Activated T-cell treated with anti-CD3 and anti-CD28 coated beads, Interleukin-2, amount 50 U/mL, for 72 hours (primary cell): Measurements from ENCODE around the gene TAGAP. TPM values are rescaled to one million over a fixed set of nuclear protein-coding genes. Genes with fewer than 3 reads are reported as not detected.
A peak's percentile ranks its signal among the peaks of the same experiment; 100 is the strongest.

ENCODE experiments used
- ATAC-seq, 2 donors: fragments of 150-1000 bp; cut with Tn5 transposase; replicated peaks in 1 of 2; 2 replicates each; pipeline ENCODE4 v1.10.0; 2021; ENCODE audit warnings: moderate library complexity in 2 of 2, mild to moderate bottlenecking in 1 of 2
- DNase-seq, 2 donors: peaks; one replicate each; pipeline ENCODE4 v3.0.0; 2021 to 2022; ENCODE audit warnings: mixed read lengths in 1 of 2
- H3K27ac Mint-ChIP-seq: one replicate; pipeline ENCODE4 v1.8.0; 2022; ENCODE audit warnings: mild to moderate bottlenecking, moderate library complexity, mixed read lengths
- H3K27me3 Mint-ChIP-seq: one replicate; pipeline ENCODE4 v1.8.0; 2022; ENCODE audit warnings: low read depth, mixed read lengths
- H3K36me3 Mint-ChIP-seq, 2 donors: one replicate each; pipeline ENCODE4 v1.8.0; 2022; ENCODE audit warnings: mixed read lengths in 2 of 2, mild to moderate bottlenecking in 1 of 2; ENCODE audit not compliant: insufficient read depth in 2 of 2
- H3K4me1 Mint-ChIP-seq: one replicate; pipeline ENCODE4 v1.8.0; 2022; ENCODE audit warnings: low read depth, mixed read lengths
- H3K4me3 Mint-ChIP-seq, 2 donors: one replicate each; pipeline ENCODE4 v1.8.0; 2022; ENCODE audit warnings: mild to moderate bottlenecking in 2 of 2, mixed read lengths in 2 of 2, moderate library complexity in 2 of 2
- H3K9me3 Mint-ChIP-seq, 2 donors: one replicate each; pipeline ENCODE4 v1.8.0; 2022; ENCODE audit warnings: mixed read lengths in 2 of 2
- total RNA-seq, 2 donors: library from RNA; stranded (reverse); gene quantifications; one replicate each; pipeline ENCODE4 v1.2.3, GENCODE V29; 2022

The TAGAP gene
- total RNA-seq, 2 donors from 2014 or later: 34.6 to 56.1 TPM

DNA sequence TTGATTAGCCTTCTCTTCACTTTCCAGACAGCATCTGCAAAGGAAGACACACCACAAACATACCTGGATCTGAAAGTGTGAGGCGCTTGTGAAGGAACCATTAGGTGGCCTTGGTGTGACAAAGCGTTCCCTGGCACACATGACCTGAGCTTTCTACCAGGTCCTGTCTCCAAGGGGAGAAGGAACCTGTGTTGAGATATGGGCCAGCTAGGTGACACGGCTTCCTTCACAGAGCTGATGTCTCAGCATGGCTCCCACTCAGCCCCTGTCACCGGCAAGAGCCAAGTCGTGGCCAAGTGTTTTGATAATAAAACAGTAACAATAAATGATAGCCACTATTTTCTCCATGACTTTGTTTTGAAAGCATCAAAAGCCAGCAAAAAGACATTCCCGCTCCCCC lies 20.3 kb upstream of the TAGAP start:
- Mint-ChIP-seq H3K9me3 (peaks cover 0 to 7% of the 10 kb centered on the region in 2 donors), H3K4me3 (peak overlapping the region; percentile 57 to 66), H3K4me1 (peaks cover 82% of the 10 kb centered on the region), H3K36me3 (peaks cover 8 to 10% of the 10 kb centered on the region in 2 donors), H3K27ac (peak overlapping the region; percentile 61), H3K27me3 (no peaks in the 10 kb centered on the region)
- no peak for DNase-seq
- ATAC-seq: no peak

DNA sequence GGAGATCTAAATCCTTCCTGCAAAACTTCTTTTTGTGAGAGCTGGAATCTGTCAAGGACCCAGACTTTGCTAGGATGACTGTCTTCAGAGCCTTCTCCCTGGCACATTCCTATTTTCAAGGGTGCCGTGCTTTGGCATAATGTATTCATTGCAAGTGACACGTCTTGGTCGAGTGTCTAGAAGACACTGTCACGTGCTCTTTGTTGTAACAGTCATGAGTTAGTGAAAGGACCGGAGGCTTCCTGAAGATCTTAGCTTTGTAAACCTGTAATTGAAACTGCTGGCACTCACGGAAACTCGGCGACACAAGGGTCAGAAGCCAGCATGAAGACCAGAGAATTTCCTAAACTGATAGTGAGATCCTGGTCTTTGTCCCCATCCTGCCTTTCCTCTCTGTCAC lies 19.7 kb upstream of the TAGAP start:
- H3K27ac Mint-ChIP-seq: peak overlapping the region; percentile 61
- ATAC-seq (no peak), DNase-seq (no peak)
- peaks cover 10% of the 10 kb centered on the region in 2 donors for H3K36me3 Mint-ChIP-seq
- peaks cover 88% of the 10 kb centered on the region for H3K4me1 Mint-ChIP-seq
- peak overlapping the region; percentile 57 to 66 for H3K4me3 Mint-ChIP-seq
- H3K27me3 Mint-ChIP-seq: no peaks in the 10 kb centered on the region
- peaks cover 0 to 7% of the 10 kb centered on the region in 2 donors for H3K9me3 Mint-ChIP-seq

DNA sequence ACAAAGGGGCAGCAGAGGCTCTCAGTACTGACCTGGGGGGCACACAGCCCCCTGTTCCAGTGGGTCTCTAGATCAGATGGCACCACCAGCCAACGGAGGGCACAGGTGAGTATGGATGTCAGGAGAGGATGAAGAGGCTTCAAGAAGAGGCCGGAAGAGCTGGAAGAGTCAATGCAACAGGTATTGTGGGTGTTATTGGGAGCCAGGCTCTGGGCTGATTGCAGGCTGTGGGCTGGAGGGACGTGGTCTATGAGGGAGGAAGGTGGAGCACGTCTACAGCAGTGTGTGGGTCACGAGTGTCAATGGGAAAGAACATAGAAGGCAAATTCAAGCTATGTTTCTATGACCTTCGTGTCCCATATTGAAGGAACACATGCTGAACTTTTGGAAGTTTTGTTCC lies 18.8 kb upstream of the TAGAP start:
- Mint-ChIP-seq H3K27me3 (no peaks in the 10 kb centered on the region), H3K4me1 (peaks cover 96% of the 10 kb centered on the region), H3K9me3 (peaks cover 0 to 7% of the 10 kb centered on the region in 2 donors), H3K36me3 (peaks cover 10% of the 10 kb centered on the region in 2 donors), H3K4me3 (peak overlapping the region; percentile 72 to 75), H3K27ac (peak overlapping the region; percentile 89)
- DNase-seq: no peak
- no peak for ATAC-seq

DNA sequence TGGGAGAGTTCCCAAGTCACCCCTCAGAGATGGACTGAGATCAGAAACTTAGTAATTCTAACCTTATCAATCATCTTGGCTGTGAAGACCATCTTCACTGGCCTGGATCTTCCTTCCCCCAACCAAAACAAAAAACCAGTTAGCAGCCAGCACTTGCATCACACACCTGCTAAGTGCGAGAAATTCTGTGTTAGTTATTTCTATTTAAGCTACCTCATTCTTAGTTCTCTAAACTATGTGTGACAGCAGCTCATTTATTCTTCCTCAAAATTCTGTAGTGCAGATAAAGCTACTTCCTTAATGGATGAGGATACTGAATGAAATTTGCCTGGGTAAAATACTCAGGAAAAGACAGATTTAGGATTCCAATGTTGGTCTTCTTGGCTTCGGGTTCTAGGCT lies 18.2 kb upstream of the TAGAP start:
- Mint-ChIP-seq H3K27me3 (no peaks in the 10 kb centered on the region), H3K4me1 (peaks cover 97% of the 10 kb centered on the region), H3K36me3 (peaks cover 10% of the 10 kb centered on the region in 2 donors), H3K9me3 (peaks cover 0 to 7% of the 10 kb centered on the region in 2 donors), H3K27ac (peak overlapping the region; percentile 89), H3K4me3 (peak overlapping the region; percentile 72 to 75)
- DNase-seq: no peak
- peak; percentile 16 to 21 for ATAC-seq

DNA sequence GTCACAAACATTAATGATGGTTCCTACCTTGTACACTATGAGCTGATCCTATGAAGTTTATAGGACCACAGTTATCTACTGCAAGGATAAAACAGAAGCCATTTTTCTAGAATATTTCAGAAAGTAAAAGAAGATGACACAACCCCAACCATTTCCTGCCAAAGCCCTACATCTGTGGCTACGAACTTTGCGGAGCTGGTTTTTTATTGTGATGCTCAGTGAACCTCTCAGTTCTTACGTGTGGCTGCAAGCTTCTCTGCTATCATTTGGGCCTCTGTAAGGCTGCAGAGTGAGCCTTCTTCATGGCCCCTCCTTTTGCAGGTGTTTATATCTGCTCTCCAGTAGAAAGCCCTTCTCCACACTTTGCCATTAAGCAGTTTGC lies 17.8 kb upstream of the TAGAP start:
- H3K4me3 Mint-ChIP-seq: peak overlapping the region; percentile 72 to 75
- peaks cover 10% of the 10 kb centered on the region in 2 donors for H3K36me3 Mint-ChIP-seq
- H3K27me3 Mint-ChIP-seq: no peaks in the 10 kb centered on the region
- ATAC-seq (peak; percentile 70 to 80), DNase-seq (peak; percentile 71 to 76)
- H3K4me1 Mint-ChIP-seq: peaks cover 97% of the 10 kb centered on the region
- peak overlapping the region; percentile 89 for H3K27ac Mint-ChIP-seq
- peaks cover 0 to 7% of the 10 kb centered on the region in 2 donors for H3K9me3 Mint-ChIP-seq

DNA sequence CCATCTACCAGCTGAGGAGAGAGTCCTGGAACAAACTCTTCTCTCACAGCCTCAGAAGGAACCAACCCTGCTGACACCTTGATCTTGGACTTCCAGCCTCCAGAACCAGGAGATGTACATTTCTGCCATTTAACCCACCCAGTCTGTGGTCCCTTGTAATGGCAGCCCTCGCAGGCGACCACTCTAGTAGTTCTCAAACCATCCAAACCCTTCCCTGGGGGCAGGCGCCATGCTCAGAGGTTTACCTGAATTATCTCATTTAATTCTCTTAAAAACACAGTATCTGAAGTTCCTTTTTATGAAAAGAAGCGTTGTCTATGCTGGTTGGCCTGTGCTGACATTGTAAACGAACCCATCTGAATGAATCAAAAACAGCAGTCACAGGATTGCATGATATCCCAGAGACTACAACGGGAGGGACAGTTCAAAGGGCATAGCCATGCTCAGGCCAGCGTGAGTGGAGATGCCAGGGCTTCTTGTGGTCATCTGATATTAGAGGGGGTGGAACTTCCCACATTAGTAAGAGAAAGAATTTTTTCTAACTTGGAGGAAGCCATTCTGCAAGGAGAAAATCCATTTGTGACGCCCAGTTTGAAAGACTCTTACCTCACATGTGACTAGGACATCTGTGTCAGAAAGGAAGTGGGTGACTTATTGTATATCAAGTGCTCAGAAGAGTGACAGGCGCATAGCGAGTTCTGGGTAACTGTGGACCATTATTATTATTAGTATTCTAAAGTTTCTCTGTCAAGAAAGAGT lies 17.2 kb upstream of the TAGAP start:
- Mint-ChIP-seq H3K27me3 (no peaks in the 10 kb centered on the region), H3K27ac (peak overlapping the region; percentile 89), H3K4me1 (peaks cover 97% of the 10 kb centered on the region), H3K4me3 (peak overlapping the region; percentile 72 to 75), H3K9me3 (peaks cover 0 to 7% of the 10 kb centered on the region in 2 donors), H3K36me3 (peaks cover 8 to 10% of the 10 kb centered on the region in 2 donors)
- ATAC-seq (peak; percentile 72 to 73), DNase-seq (peak; percentile 39 to 40)

DNA sequence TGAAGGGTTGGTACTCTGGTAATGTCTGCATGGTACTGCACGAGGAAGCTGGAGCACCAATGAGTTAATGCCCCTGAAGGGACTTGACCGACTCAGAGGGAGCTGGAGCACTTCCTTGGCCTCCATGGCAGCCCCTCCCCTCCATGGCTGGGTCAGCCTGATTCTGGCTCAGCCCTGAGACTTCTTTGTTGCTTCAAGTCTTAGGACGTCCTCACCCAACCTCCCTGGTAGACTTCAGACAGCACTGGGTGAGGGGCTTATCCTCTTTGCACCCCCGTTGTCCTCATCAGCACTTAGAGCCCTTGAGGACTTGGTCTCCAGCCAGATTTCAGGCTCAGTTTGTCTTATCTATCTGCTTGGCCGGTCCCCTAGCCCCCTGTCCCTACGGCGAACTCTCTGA lies 16.4 kb upstream of the TAGAP start:
- Mint-ChIP-seq H3K27me3 (no peaks in the 10 kb centered on the region), H3K4me1 (peaks cover 97% of the 10 kb centered on the region), H3K9me3 (peaks cover 0 to 7% of the 10 kb centered on the region in 2 donors), H3K4me3 (peak overlapping the region; percentile 39 to 67), H3K27ac (peak overlapping the region; percentile 22), H3K36me3 (peaks cover 7 to 10% of the 10 kb centered on the region in 2 donors)
- no peak for DNase-seq
- ATAC-seq: no peak

DNA sequence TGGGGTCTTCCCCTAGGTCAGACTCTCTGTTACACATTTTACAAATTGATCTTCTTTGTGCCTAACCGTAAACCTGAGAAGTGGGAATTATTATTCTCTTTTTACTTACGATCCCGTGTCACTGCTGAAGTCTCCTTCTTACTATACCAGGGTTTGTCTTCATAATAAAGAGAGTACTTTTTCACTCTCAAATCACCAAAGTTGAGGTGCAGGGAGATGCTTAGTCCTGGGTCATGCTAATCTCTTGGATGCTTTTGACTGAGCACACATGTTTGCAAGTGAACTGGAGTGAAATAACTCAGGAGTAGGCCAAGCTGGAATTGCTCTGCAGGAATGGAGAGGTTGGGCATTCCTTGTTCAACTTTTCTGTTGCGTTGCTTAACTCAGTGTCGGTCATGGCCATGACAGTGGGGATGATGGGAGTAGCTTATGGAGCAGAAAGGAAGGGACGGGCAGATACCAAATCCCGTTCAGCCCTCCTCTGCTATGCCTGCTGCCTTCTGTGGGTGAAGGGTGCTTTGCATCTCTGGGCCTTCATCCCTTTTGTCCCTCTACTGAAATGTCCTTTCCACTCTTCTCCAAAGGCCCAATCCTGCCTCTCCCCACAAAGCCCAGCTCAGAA lies 15.2 kb upstream of the TAGAP start:
- Mint-ChIP-seq H3K4me1 (peaks cover 97% of the 10 kb centered on the region), H3K36me3 (peaks cover 7 to 10% of the 10 kb centered on the region in 2 donors), H3K9me3 (peaks cover 0 to 7% of the 10 kb centered on the region in 2 donors), H3K27me3 (no peaks in the 10 kb centered on the region), H3K4me3 (peak overlapping the region; percentile 51 to 77), H3K27ac (peak overlapping the region; percentile 91)
- DNase-seq (peak in 1 of 2 donors; percentile 26), ATAC-seq (peak; percentile 31 to 47)

DNA sequence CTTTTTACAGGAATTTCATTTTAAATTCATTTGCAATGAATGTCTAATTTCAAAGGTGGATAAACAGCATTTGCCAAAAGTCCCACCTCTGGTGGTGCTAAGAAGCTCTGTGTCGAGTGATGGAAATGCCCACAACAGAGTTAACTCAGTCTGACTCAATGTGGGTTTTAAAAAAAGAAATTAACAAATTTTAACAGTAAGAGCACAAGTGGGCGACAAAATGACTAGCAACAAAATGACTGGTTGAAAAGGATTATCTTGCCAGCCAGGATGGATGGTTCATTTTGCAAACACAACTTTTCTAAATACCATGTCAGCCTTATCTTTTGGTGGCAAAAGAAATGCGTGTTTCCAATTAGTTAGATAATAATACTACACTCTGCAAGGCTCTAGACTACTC lies 14.3 kb upstream of the TAGAP start:
- Mint-ChIP-seq H3K27ac (peak overlapping the region; percentile 91), H3K4me1 (peaks cover 95% of the 10 kb centered on the region), H3K4me3 (peak overlapping the region; percentile 51 to 77), H3K36me3 (peaks cover 7 to 10% of the 10 kb centered on the region in 2 donors), H3K27me3 (no peaks in the 10 kb centered on the region), H3K9me3 (peaks cover 0 to 7% of the 10 kb centered on the region in 2 donors)
- ATAC-seq: peak; percentile 59 to 62
- peak; percentile 53 to 61 for DNase-seq

DNA sequence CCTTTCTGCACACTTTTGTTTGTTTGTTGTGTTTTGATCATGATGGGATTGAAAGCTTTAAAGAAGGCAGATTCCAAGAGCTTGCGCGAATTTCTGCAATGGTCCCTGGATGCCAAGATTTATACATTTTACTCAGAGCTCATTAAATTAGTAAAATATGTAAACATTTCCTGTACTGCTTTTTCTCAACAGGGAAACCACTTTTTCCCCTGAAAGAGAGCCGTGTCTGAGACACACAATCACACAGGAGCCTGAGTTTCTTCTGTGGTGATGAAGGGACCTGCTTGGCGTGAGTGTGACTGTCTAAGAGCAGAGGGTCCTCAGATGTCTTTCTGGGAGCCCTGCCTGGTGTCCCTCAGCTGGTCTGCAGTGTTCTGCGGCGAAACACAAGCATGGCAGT lies 12.1 kb upstream of the TAGAP start:
- peak in 1 of 2 donors; percentile 42 for DNase-seq
- Mint-ChIP-seq H3K4me3 (peak overlapping the region; percentile 53 to 69), H3K9me3 (peaks cover 0 to 4% of the 10 kb centered on the region in 2 donors), H3K4me1 (peaks cover 97% of the 10 kb centered on the region), H3K27me3 (no peaks in the 10 kb centered on the region), H3K27ac (peak overlapping the region; percentile 11), H3K36me3 (peaks cover 5 to 8% of the 10 kb centered on the region in 2 donors)
- peak; percentile 55 to 58 for ATAC-seq

DNA sequence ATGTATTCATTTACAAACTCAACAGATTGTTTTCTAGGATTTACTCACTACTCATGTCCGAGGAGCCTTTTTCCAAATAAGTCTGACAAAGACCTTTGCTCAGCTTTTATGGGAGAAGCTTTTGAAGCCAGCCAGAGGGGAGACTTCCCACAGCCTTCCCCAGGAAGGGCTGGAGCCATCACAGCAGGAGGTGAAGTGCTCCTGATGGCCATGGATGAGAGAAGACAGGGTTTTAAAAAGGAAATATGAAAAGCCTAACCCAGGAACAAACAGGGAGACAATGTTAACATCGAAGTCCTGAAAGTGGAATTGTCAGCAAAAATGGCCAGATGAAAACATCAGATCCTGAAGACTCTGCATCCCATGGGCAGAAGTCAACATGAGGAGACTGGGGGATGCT lies 11.6 kb upstream of the TAGAP start:
- peaks cover 95% of the 10 kb centered on the region for H3K4me1 Mint-ChIP-seq
- peaks cover 0 to 1% of the 10 kb centered on the region in 2 donors for H3K9me3 Mint-ChIP-seq
- no peak for ATAC-seq
- H3K36me3 Mint-ChIP-seq: peaks cover 3 to 4% of the 10 kb centered on the region in 2 donors
- H3K27ac Mint-ChIP-seq: peak overlapping the region; percentile 58
- DNase-seq: no peak
- no peaks in the 10 kb centered on the region for H3K27me3 Mint-ChIP-seq
- peak overlapping the region; percentile 53 to 69 for H3K4me3 Mint-ChIP-seq

DNA sequence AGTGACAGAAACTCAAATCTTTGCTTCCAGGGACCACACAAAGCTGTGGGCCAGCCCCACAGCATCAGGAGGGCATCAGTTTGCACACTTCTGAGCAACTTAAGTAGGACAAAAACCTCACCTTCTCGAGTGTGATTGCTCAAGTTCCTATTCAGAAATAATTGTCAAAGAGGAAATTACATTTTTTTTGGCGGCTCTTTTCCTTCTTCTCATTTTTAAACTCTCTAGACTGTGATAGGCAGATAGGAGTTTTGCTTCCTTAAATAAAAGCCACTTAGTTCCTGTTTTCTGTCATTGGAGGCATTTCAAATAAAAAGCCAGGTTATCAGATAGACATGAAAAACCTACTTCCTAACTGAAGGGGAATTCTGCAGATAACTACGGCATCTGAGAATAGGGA lies 11.2 kb upstream of the TAGAP start:
- Mint-ChIP-seq H3K4me3 (peak overlapping the region; percentile 53 to 69), H3K27ac (peak overlapping the region; percentile 58), H3K27me3 (no peaks in the 10 kb centered on the region)

DNA sequence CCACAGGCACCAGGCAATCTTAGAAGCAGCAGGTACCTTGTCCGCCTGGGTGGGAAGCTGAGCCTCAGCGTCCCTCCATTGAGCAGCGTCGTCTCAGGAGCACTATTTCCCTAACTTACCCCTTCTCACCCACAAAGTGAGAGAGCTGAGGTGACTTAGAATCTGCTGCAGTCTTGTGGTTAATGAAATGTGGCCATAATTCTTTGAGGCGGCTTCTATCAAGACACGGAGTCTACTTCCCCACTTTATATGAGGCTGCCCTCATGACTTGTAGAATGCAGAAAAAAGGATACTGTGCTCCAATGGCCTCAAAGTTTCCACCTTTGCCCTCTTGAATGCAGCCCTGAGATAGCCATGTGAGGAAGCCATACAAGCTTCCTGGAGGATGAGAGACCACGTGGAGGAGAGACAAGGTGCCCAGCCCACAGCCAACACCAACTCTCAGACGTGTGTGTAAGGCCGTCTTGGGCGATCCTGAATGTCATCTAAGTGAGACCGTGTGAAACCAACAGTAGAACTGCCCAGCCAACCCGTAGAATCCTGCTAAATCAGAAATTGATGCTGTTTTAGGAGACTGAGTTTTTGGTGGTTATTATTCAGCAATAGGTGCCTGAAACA lies 9.1 kb upstream of the TAGAP start:
- ATAC-seq: no peak

More for the DNA sequence above, 11.2 kb upstream of the TAGAP start:
- no peak for ATAC-seq
- DNase-seq: no peak
- Mint-ChIP-seq H3K36me3 (peaks cover 0 to 2% of the 10 kb centered on the region in 2 donors), H3K9me3 (no peaks in the 10 kb centered on the region), H3K4me1 (peaks cover 91% of the 10 kb centered on the region)

More for the DNA sequence above, 9.1 kb upstream of the TAGAP start:
- no peak overlapping the region for H3K4me3 Mint-ChIP-seq
- no peak for DNase-seq
- no peaks in the 10 kb centered on the region for H3K27me3 Mint-ChIP-seq
- H3K9me3 Mint-ChIP-seq: no peaks in the 10 kb centered on the region
- H3K36me3 Mint-ChIP-seq: no peaks in the 10 kb centered on the region
- no peak overlapping the region for H3K27ac Mint-ChIP-seq
- H3K4me1 Mint-ChIP-seq: peaks cover 79% of the 10 kb centered on the region
